Measurements from ENCODE around the gene CAAP1. TPM values are rescaled to one million over a fixed set of nuclear protein-coding genes. Genes with fewer than 3 reads are reported as not detected.

CAAP1 gene, protein sequence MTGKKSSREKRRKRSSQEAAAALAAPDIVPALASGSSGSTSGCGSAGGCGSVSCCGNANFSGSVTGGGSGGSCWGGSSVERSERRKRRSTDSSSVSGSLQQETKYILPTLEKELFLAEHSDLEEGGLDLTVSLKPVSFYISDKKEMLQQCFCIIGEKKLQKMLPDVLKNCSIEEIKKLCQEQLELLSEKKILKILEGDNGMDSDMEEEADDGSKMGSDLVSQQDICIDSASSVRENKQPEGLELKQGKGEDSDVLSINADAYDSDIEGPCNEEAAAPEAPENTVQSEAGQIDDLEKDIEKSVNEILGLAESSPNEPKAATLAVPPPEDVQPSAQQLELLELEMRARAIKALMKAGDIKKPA
- total RNA-seq (2014; rRNA removed) (24.1 and 25.0 TPM in 2 replicates), Bru-seq, nascent RNA (percentile 77 among the genes with signal in this experiment), BruChase-seq, experiment 1, labeled RNA remaining after a 6-hour chase (percentile 65 among the genes with signal in this experiment), BruChase-seq, experiment 2, labeled RNA remaining after a 2-hour chase (percentile 74 among the genes with signal in this experiment)
- long read RNA-seq, transcript CAAP1-201 (6 exons, 2,791 nt) = major isoform, 21 of 35 reads
- long read RNA-seq, partial matches to known transcripts = 5 of 35 reads
- long read RNA-seq, other reads (novel, unspliced or antisense) = 5 of 35 reads

DNA sequence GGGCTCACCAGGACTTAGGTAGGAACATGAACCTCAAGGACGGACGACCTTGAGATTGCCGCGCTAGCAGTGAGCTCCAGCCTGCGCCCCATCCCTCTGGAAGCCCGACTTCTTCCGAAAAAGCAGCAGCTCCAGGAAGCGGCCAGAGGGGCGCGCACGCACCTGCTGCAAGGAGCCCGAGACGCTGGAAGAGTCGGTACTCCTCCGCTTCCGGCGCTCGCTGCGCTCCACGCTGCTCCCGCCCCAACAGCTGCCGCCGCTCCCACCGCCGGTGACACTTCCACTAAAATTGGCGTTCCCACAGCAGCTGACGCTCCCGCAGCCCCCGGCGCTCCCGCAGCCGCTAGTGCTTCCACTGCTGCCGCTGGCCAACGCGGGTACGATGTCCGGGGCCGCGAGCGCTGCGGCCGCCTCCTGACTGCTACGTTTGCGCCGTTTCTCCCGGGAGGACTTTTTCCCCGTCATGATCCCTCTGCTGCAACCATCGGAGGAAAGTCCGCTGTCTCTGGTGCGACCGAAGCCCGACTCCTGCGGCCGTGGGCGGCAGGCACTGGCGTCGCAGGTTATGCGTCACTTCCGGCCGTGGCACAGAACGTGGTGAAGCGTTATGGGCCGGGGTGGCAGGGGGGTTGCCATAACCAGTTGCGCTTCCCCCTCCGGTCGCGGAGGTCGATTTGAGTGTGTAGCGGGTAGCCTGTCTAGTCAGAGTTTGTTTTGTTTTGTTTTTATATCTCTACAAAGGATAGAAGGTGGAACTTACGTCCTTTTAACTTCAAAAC lies at the start of gene CAAP1:
Gene CAAP1, minus strand, starts transcription at position 552 of the 779 bp plus-strand sequence. Its CDS starts 87 bp downstream, at position 465.
- no peaks in the 10 kb centered on the region for H3K9me2 ChIP-seq (replicated peaks; ENCODE audit: low read length)
- H3F3A ChIP-seq (ENCODE audit: low read length, unreplicated experiment) = no peaks in the 10 kb centered on the region
- no peaks in the 10 kb centered on the region for H3K36me3 ChIP-seq (ENCODE audit: low read depth, low read length)
- H3K9ac ChIP-seq (ENCODE audit: low read length) = peak within 1 kb of the TSS; percentile 92
- peaks cover 47% of the 10 kb centered on the region for H3K79me2 ChIP-seq (ENCODE audit: low read length)
- POLR2A ChIA-PET (ENCODE audit: unreplicated experiment) = interaction anchor here (0.6 kb wide), 1 partner anchor 55 kb away, joined by 3 read pairs; the partner anchor contains the start of gene PLAA
- H4K20me1 ChIP-seq (ENCODE audit: low read length) = no peaks in the 10 kb centered on the region; the same call in 1 of the 2 replicates
- H3K4me3 ChIP-seq (ENCODE audit: low read length) = peak within 1 kb of the TSS; percentile 97
- peak within 1 kb of the TSS; percentile 85 for H3K4me2 ChIP-seq (ENCODE audit: low read length)
- H3K4me1 ChIP-seq (ENCODE audit: insufficient read depth, low read length) = peaks cover 6% of the 10 kb centered on the region; the same call in 1 of the 2 replicates
- CTCF ChIA-PET = interaction anchor here (0.5 to 0.7 kb wide), 3 partner anchors 39 to 340 kb away, joined by 3 to 7 read pairs (median 3); partner anchors contain the start of gene IFT74
- peak within 1 kb of the TSS; percentile 98 for H2AFZ ChIP-seq (ENCODE audit: low read length)
- intact Hi-C loops (cut with micrococcal nuclease) = loop anchor here (1.0 kb wide), 1 partner anchor 55 kb away; the partner anchor contains the start of gene PLAA
- no peaks in the 10 kb centered on the region for H3K9me3 ChIP-seq (ENCODE audit: low read length)
- H3K27ac ChIP-seq (ENCODE audit: low read length) = peak within 1 kb of the TSS; percentile 91
- peak; percentile 90 for ATAC-seq
- H3K27me3 ChIP-seq (ENCODE audit: low read length) = no peaks in the 10 kb centered on the region
- no TSS peak for BruUV-seq (replicated peaks)
- DNase-seq = peak; percentile 90
- TF ChIP-seq, protein P1, sequence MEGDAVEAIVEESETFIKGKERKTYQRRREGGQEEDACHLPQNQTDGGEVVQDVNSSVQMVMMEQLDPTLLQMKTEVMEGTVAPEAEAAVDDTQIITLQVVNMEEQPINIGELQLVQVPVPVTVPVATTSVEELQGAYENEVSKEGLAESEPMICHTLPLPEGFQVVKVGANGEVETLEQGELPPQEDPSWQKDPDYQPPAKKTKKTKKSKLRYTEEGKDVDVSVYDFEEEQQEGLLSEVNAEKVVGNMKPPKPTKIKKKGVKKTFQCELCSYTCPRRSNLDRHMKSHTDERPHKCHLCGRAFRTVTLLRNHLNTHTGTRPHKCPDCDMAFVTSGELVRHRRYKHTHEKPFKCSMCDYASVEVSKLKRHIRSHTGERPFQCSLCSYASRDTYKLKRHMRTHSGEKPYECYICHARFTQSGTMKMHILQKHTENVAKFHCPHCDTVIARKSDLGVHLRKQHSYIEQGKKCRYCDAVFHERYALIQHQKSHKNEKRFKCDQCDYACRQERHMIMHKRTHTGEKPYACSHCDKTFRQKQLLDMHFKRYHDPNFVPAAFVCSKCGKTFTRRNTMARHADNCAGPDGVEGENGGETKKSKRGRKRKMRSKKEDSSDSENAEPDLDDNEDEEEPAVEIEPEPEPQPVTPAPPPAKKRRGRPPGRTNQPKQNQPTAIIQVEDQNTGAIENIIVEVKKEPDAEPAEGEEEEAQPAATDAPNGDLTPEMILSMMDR (conservative IDR thresholded peaks at IDR 0.05; ENCODE audit: low read depth, low read length) = peak; percentile 43
- TF ChIP-seq EZH2 (IDR thresholded peaks at IDR 0.05; ENCODE audit: low read length, unreplicated experiment) = no peak
- TF ChIP-seq EZH2phosphoT487 (IDR thresholded peaks at IDR 0.05; ENCODE audit: borderline replicate concordance, low read length) = no peak

DNA sequence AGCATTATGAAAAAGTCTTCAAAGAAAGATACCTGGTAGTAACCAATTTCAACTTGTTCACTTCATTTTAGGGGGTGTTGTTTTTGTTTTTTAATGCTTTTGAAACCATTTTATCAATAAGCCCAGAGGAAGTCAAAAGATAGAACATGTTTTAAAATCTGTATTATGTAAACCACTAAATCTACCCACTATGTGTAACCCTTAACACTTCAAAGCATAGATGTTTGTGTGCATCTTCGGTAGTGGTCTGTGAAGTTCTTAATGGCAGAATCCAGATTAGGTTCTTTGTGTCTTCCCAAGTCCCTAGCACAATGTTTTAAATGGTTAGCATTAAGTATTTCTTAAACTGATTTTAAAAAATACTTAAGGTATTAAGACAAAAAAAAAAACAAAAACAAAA lies 48.2 kb upstream of the CAAP1 start:
- Histone ChIP-seq H3K9me3 (ENCODE audit: low read length) (no peaks in the 10 kb centered on the region), H3K4me3 (ENCODE audit: low read length) (no peak overlapping the region), H3K79me2 (ENCODE audit: low read length) (peaks cover 100% of the 10 kb centered on the region), H3K9me2 (replicated peaks; ENCODE audit: low read length) (no peaks in the 10 kb centered on the region), H3K27me3 (ENCODE audit: low read length) (no peaks in the 10 kb centered on the region), H3K27ac (ENCODE audit: low read length) (no peak overlapping the region), H3K4me1 (ENCODE audit: insufficient read depth, low read length) (peaks cover 20% of the 10 kb centered on the region; the same call in 1 of the 2 replicates), H3K36me3 (ENCODE audit: low read depth, low read length) (peaks cover 22% of the 10 kb centered on the region), H3F3A (ENCODE audit: low read length, unreplicated experiment) (no peaks in the 10 kb centered on the region), H3K9ac (ENCODE audit: low read length) (no peak overlapping the region), H4K20me1 (ENCODE audit: low read length) (peaks cover 38% of the 10 kb centered on the region; the same call in 1 of the 2 replicates), H3K4me2 (ENCODE audit: low read length) (no peak overlapping the region), H2AFZ (ENCODE audit: low read length) (no peak overlapping the region)
- intact Hi-C loops (cut with micrococcal nuclease) = no loop called here
- ChIA-PET POLR2A (ENCODE audit: unreplicated experiment) (no interaction called here), CTCF (no interaction called here)
- TF ChIP-seq EZH2 (IDR thresholded peaks at IDR 0.05; ENCODE audit: low read length, unreplicated experiment) (no peak), EZH2phosphoT487 (IDR thresholded peaks at IDR 0.05; ENCODE audit: borderline replicate concordance, low read length) (no peak)
- TF ChIP-seq, protein P1 (conservative IDR thresholded peaks at IDR 0.05; ENCODE audit: low read depth, low read length) = no peak
- BruUV-seq (replicated peaks) = no TSS peak
- DNase-seq (no peak), ATAC-seq (no peak)
